Measurements from ENCODE around the gene GNE.
"Not testable (repeated sequence)": the region's sequence is repeated elsewhere in the genome, so short reads cannot be mapped to it uniquely, and the experiment has no call there.

- not testable (repeated sequence) for TF ChIP-seq POLR2A, CTCF, POLR2AphosphoS5 (IDR thresholded peaks at IDR 0.05)
These were observed 15.1 kb upstream of the GNE start for GRCh38 chr9:36273354-36273753.

Measured in suprapubic skin (tissue), 4 donors.